Endothelial cell of umbilical vein (primary cell): ENCODE results near the gene LENEP. TPM values are rescaled to one million over a fixed set of nuclear protein-coding genes. Genes with fewer than 3 reads are reported as not detected.

Experiments
- BruUV-seq: library from RNA; stranded (reverse); fragments of 400-500 nt; replicated peaks from 2 replicates; lab custom pipeline; 2021; lab: Mats Ljungman, UMichigan
- CTCF ChIA-PET: fragments of 300-600, 350-600 bp; sonication (Branson Sonifier 250); formaldehyde crosslinking; loops from one replicate; lab custom pipeline; 2021; ENCODE audit warnings: antibody characterized with exemption, inconsistent platforms; lab: Charles Lee
- POLR2A ChIA-PET: fragments of 300-600, 350-600 bp; sonication (Branson Sonifier 250); formaldehyde crosslinking; loops from one replicate; lab custom pipeline; 2021; ENCODE audit warnings: antibody characterized with exemption, inconsistent platforms; lab: Charles Lee
- DNase-seq: peaks from one replicate; pipeline ENCODE4 v3.0.0-alpha.2; 2011; ENCODE audit warnings: low read depth, low spot score
- FAIRE-seq: peaks from 2 replicates; lab custom pipeline; 2011; peaks lifted over from hg19 to GRCh38; lab: Jason Lieb, UNC
- H2AFZ ChIP-seq: 2 replicates; pipeline ENCODE4 v1.6.0; 2012; ENCODE audit warnings: low read depth, low read length, control low read depth, inconsistent platforms
- H3K27ac ChIP-seq: 2 replicates; pipeline ENCODE4 v1.5.1; 2011; ENCODE audit warnings: low read depth, mild to moderate bottlenecking, control low read depth, low read length, moderate library complexity; ENCODE audit not compliant: insufficient read depth
- H3K27me3 ChIP-seq, 2 experiments: 2 replicates each; pipeline versions ENCODE4 v1.6.0 to v1.6.1; 2011; ENCODE audit warnings: low read length in 2 of 2, mixed read lengths in 1 of 2; ENCODE audit not compliant: control insufficient read depth in 2 of 2, insufficient read depth in 2 of 2
- H3K36me3 ChIP-seq, 2 experiments: 2 replicates in 1 of 2; 3 replicates in 1 of 2; pipeline ENCODE4 v1.5.1; 2011; ENCODE audit warnings: low read length in 2 of 2, mild to moderate bottlenecking in 1 of 2, moderate library complexity in 1 of 2; ENCODE audit not compliant: control insufficient read depth in 2 of 2, insufficient read depth in 2 of 2; ENCODE audit errors: extremely low read depth in 1 of 2
- H3K4me1 ChIP-seq: 3 replicates; pipeline ENCODE4 v1.5.1; 2011; ENCODE audit warnings: mild to moderate bottlenecking, low read length; ENCODE audit not compliant: control insufficient read depth, insufficient read depth; ENCODE audit errors: extremely low read depth
- H3K4me2 ChIP-seq: 2 replicates; pipeline ENCODE4 v1.6.1; 2011; ENCODE audit warnings: low read length, control low read depth, mixed read lengths; ENCODE audit not compliant: insufficient read depth
- H3K4me3 ChIP-seq, 3 experiments: fragments of 200-600 bp in 1 of 3; sonication (generic), shearing (Covaris generic) in 1 of 3; replicated peaks in 1 of 3; 2 replicates each; pipeline ENCODE4 v1.5.1; 2011 to 2016; ENCODE audit warnings: control low read depth in 3 of 3, low read length in 3 of 3, mild to moderate bottlenecking in 2 of 3, inconsistent platforms in 1 of 3, low read depth in 1 of 3, moderate library complexity in 1 of 3; ENCODE audit not compliant: insufficient read depth in 1 of 3
- H3K79me2 ChIP-seq: 2 replicates; pipeline ENCODE4 v1.6.0; 2012; ENCODE audit warnings: low read length, inconsistent platforms; ENCODE audit not compliant: control insufficient read depth, insufficient read depth
- H3K9ac ChIP-seq: replicated peaks from 2 replicates; pipeline ENCODE3; 2011; ENCODE audit warnings: low read length, control low read depth; ENCODE audit not compliant: insufficient read depth; ENCODE audit errors: extremely low read depth
- H3K9me1 ChIP-seq: replicated peaks from 3 replicates; pipeline ENCODE4 v1.6.0; 2011; ENCODE audit warnings: mild to moderate bottlenecking, low read length; ENCODE audit not compliant: control insufficient read depth, insufficient read depth; ENCODE audit errors: extremely low read depth
- H3K9me3 ChIP-seq: replicated peaks from 2 replicates; pipeline ENCODE4 v1.5.1; 2012; ENCODE audit warnings: low read length, inconsistent platforms; ENCODE audit not compliant: control insufficient read depth, insufficient read depth
- H4K20me1 ChIP-seq: replicated peaks from 2 replicates; pipeline ENCODE3; 2011; ENCODE audit warnings: mild to moderate bottlenecking, low read length; ENCODE audit not compliant: control insufficient read depth, insufficient read depth; ENCODE audit errors: extremely low read depth
- EZH2 ChIP-seq: IDR thresholded peaks from 2 replicates; pipeline ENCODE4 v1.6.1; 2012; ENCODE audit warnings: borderline replicate concordance, low read depth, mild to moderate bottlenecking, moderate library complexity, low read length, inconsistent platforms; ENCODE audit not compliant: severe bottlenecking
- FOS ChIP-seq: IDR thresholded peaks from 2 replicates; pipeline ENCODE4 v1.6.1; 2011; ENCODE audit warnings: mild to moderate bottlenecking, low read length, moderate library complexity, borderline replicate concordance; ENCODE audit not compliant: insufficient read depth
- GATA2 ChIP-seq: IDR thresholded peaks from 2 replicates; pipeline ENCODE4 v1.7.0; 2011; ENCODE audit warnings: low read depth, mild to moderate bottlenecking, moderate library complexity, mixed read lengths, low read length; ENCODE audit not compliant: insufficient read length, insufficient read depth
- JUN ChIP-seq: IDR thresholded peaks from 2 replicates; pipeline ENCODE4 v1.6.1; 2011; ENCODE audit warnings: borderline replicate concordance, low read depth; ENCODE audit not compliant: insufficient read length, insufficient read depth
- POLR2A ChIP-seq: IDR thresholded peaks from 2 replicates; pipeline ENCODE4 v1.6.1; 2012; ENCODE audit warnings: low read depth, mild to moderate bottlenecking, control low read depth, low read length
- POLR2AphosphoS5 ChIP-seq: IDR thresholded peaks from 2 replicates; pipeline ENCODE4 v1.6.1; 2012; ENCODE audit warnings: low read depth, mild to moderate bottlenecking, control low read depth, low read length, moderate library complexity; ENCODE audit not compliant: insufficient read depth
- dilution Hi-C: fragments of 300-500 bp; cut with MboI; formaldehyde crosslinking; loops from one replicate; pipeline ENCODE4 v1.15.0; 2019; ENCODE audit warnings: low sequenced_read_pairs; ENCODE audit not compliant: extremely low pct_ligation_motif_present
- intact Hi-C: fragments of 100-400 bp; cut with micrococcal nuclease; formaldehyde crosslinking; loops from one replicate; pipeline ENCODE4 v1.10.0; 2022
- polyA plus RNA-seq, 4 experiments: library from polyadenylated mRNA; depleted of rRNA in 3 of 4; stranded (reverse) in 3 of 4; unstranded in 1 of 4; fragments of >200 nt; gene quantifications; 2 replicates each; pipeline versions ENCODE4 v1.2.1 to v1.2.3, GENCODE V29; 2011 to 2012; ENCODE audit warnings: missing spikeins in 1 of 4
- total RNA-seq: library from RNA; stranded (reverse); gene quantifications from 2 replicates; pipeline ENCODE4 v1.2.3, GENCODE V29; 2021
- TF ChIP-seq, protein P1 (sequence below): IDR thresholded peaks from 2 replicates; pipeline ENCODE4 v1.6.1; 2011; ENCODE audit not compliant: insufficient read depth, insufficient read length
- TF ChIP-seq, protein P2 (sequence below), 2 donors: IDR thresholded peaks; 1 replicate in 1 of 2; 2 replicates in 1 of 2; pipeline ENCODE4 v1.5.1; 2011; ENCODE audit warnings: low read length in 2 of 2, mild to moderate bottlenecking in 2 of 2, moderate library complexity in 2 of 2, control low read depth in 1 of 2, inconsistent platforms in 1 of 2, low read depth in 1 of 2; ENCODE audit not compliant: insufficient read depth in 1 of 2; ENCODE audit errors: extremely low read depth in 1 of 2

Gene LENEP
- total and polyA plus RNA-seq, 2 donors (not counting 3 experiments of a cell fraction or from before 2014, with no cell fraction given) = 0.64 TPM; not detected in 1

DNA sequence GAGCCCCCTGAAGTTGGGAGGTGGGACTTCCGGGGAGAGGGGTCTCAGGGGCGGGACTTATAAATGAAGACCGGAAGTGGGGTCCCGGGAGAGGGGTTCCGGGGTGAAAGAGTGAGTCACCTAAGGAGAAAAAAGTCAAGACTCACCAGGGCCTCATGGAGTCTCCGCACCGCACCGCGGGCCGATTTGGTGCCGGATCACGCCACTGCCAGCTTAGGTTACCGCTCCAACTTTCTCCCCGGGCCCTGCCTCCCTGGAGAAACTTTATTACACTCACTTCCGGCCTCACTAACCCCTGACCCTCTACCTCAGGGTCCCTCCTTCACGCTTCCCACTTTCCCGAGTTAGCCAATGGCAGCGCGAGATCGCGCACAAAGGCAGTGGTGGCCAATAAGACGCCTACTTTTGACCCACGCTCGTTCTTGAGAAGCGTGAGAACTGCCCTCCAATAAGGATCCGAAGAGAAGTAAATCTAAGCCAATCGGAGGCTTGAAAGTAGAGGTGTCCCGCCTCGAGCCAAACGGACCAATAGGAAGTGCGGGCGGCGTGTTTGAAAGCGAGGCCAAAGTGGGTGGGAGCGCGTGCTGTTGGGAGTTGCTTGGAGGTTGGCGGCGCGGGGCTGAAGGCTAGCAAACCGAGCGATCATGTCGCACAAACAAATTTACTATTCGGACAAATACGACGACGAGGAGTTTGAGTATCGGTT lies 19.1 kb upstream of the LENEP start, which contains the start of gene CKS1B:
Gene CKS1B (plus strand): TSS at position 580 of the 706 bp plus-strand sequence. CDS start 65 bp downstream, at position 645.
- FAIRE-seq (peak; percentile 98), DNase-seq (peak; percentile 100)
- intact Hi-C loops (loop anchor here (1.0 to 10.0 kb wide), 6 partner anchors 9 to 489 kb away; partner anchors contain the start of genes EFNA1, FLAD1 and PYGO2), dilution Hi-C loops (no loop called here)
- no peaks in the 10 kb centered on the region for H3K9me1 ChIP-seq
- peaks cover 51% of the 10 kb centered on the region for H3K79me2 ChIP-seq
- TF ChIP-seq FOS (peak; percentile 46), JUN (no peak), EZH2 (no peak), POLR2AphosphoS5 (no peak), POLR2A (peak; percentile 60), GATA2 (no peak)
- TF ChIP-seq, protein P1, sequence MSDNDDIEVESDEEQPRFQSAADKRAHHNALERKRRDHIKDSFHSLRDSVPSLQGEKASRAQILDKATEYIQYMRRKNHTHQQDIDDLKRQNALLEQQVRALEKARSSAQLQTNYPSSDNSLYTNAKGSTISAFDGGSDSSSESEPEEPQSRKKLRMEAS = peak; percentile 86
- TF ChIP-seq, protein P2, sequence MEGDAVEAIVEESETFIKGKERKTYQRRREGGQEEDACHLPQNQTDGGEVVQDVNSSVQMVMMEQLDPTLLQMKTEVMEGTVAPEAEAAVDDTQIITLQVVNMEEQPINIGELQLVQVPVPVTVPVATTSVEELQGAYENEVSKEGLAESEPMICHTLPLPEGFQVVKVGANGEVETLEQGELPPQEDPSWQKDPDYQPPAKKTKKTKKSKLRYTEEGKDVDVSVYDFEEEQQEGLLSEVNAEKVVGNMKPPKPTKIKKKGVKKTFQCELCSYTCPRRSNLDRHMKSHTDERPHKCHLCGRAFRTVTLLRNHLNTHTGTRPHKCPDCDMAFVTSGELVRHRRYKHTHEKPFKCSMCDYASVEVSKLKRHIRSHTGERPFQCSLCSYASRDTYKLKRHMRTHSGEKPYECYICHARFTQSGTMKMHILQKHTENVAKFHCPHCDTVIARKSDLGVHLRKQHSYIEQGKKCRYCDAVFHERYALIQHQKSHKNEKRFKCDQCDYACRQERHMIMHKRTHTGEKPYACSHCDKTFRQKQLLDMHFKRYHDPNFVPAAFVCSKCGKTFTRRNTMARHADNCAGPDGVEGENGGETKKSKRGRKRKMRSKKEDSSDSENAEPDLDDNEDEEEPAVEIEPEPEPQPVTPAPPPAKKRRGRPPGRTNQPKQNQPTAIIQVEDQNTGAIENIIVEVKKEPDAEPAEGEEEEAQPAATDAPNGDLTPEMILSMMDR (IDR thresholded peaks at IDR 0.05; ENCODE audit: extremely low read depth in 1 of 2, insufficient read depth in 1 of 2, low read depth in 1 of 2, low read length in 2 of 2) = no peak
- peak within 1 kb of the TSS; percentile 99 for H3K27ac ChIP-seq
- H3K4me3 ChIP-seq = peak within 1 kb of the TSS; percentile 64 to 88 (median 87)
- no peaks in the 10 kb centered on the region for H3K9me3 ChIP-seq
- H2AFZ ChIP-seq = peak within 1 kb of the TSS; percentile 20
- POLR2A ChIA-PET = interaction anchor here (0.7 to 2.7 kb wide), 4 partner anchors 9 to 22 kb away, joined by 3 to 24 read pairs (median 4); partner anchors contain the start of genes FLAD1 and PYGO2
- peaks cover 36% of the 10 kb centered on the region for H3K4me1 ChIP-seq
- peak within 1 kb of the TSS; percentile 94 for H3K4me2 ChIP-seq
- no peaks in the 10 kb centered on the region for H3K27me3 ChIP-seq
- peak within 1 kb of the TSS; percentile 92 for H3K9ac ChIP-seq
- H4K20me1 ChIP-seq = no peaks in the 10 kb centered on the region
- BruUV-seq = no TSS peak
- CTCF ChIA-PET = interaction anchor here (0.7 to 8.5 kb wide), 17 partner anchors 9 to 415 kb away, joined by 3 to 81 read pairs (median 6); partner anchors contain the start of genes FLAD1, LENEP, PBXIP1 and PYGO2
- H3K36me3 ChIP-seq = no peaks in the 10 kb centered on the region
